HEK293 (cell line): ENCODE data around the gene MTUS2.

Experiments used
- CTCF ChIA-PET: fragments of 350-600 bp; formaldehyde crosslinking; extraction: SDS; loops from one replicate; lab custom pipeline; 2021; ENCODE audit warnings: antibody characterized with exemption; lab: Yijun Ruan, JAX
- POLR2A ChIA-PET: fragments of 300-600 bp; formaldehyde crosslinking; extraction: SDS; loops from one replicate; lab custom pipeline; 2020; ENCODE audit warnings: antibody characterized with exemption, inconsistent platforms; lab: Yijun Ruan, JAX
- H3K27ac ChIP-seq: fragments of 200-500 bp; sonication (Bioruptor generic); 2 replicates; pipeline ENCODE4 v1.5.1; 2014; ENCODE audit warnings: low read depth, low read length, control low read depth, inconsistent platforms; ENCODE audit errors: extremely low read depth
- H3K36me3 ChIP-seq, 2 experiments: fragments of 200-500 bp in 1 of 2; sonication (Bioruptor generic) in 1 of 2; 1 replicate in 1 of 2; 2 replicates in 1 of 2; pipeline ENCODE4 v1.5.1; 2014 to 2017; ENCODE audit warnings: inconsistent platforms in 2 of 2, low read length in 2 of 2; ENCODE audit not compliant: control insufficient read depth in 2 of 2, insufficient read depth in 1 of 2
- H3K4me1 ChIP-seq: fragments of 200-500 bp; sonication (Bioruptor generic); 2 replicates; pipeline ENCODE4 v1.5.1; 2014; ENCODE audit warnings: mild to moderate bottlenecking, low read length, inconsistent platforms; ENCODE audit not compliant: control insufficient read depth, insufficient read depth
- H3K4me3 ChIP-seq: 2 replicates; pipeline ENCODE4 v1.5.1; 2011; ENCODE audit warnings: low read depth, mild to moderate bottlenecking, control low read depth, low read length, moderate library complexity
- H3K9me3 ChIP-seq: fragments of 200-500 bp; sonication (Bioruptor generic); 2 replicates; pipeline ENCODE4 v1.5.1; 2014; ENCODE audit warnings: low read depth, low read length, inconsistent platforms; ENCODE audit not compliant: control insufficient read depth, insufficient read depth
- BCL11A ChIP-seq: fragments of 450-650 bp; formaldehyde crosslinking; IDR thresholded peaks from 2 replicates; pipeline ENCODE4 v1.5.1; 2016; ENCODE audit warnings: low read depth, missing biosample characterization, missing genetic modification characterization
- GLI4 ChIP-seq: fragments of 450-650 bp; formaldehyde crosslinking; IDR thresholded peaks from 2 replicates; pipeline ENCODE4 v1.5.1; 2016; ENCODE audit warnings: missing biosample characterization, missing genetic modification characterization
- IKZF3 ChIP-seq: fragments of 450-650 bp; IDR thresholded peaks from 2 replicates; pipeline ENCODE4 v1.5.0; 2018; ENCODE audit warnings: missing biosample characterization, mild to moderate bottlenecking, missing genetic modification characterization, moderate library complexity
- KLF7 ChIP-seq: fragments of 450-650 bp; formaldehyde crosslinking; IDR thresholded peaks from 2 replicates; pipeline ENCODE4 v1.5.1; 2016; ENCODE audit warnings: missing biosample characterization, missing genetic modification characterization, borderline replicate concordance
- MEIS1 ChIP-seq: sonication (generic); formaldehyde crosslinking; IDR thresholded peaks from 2 replicates; pipeline ENCODE4 v1.8.1; 2022; ENCODE audit warnings: missing genetic modification reagents, mild to moderate bottlenecking, borderline replicate concordance
- OSR2 ChIP-seq: fragments of 450-650 bp; formaldehyde crosslinking; IDR thresholded peaks from 2 replicates; pipeline ENCODE4 v1.5.1; 2016; ENCODE audit warnings: missing biosample characterization, missing genetic modification characterization
- OVOL3 ChIP-seq: fragments of 450-650 bp; formaldehyde crosslinking; IDR thresholded peaks from 2 replicates; pipeline ENCODE4 v1.5.1; 2016; ENCODE audit warnings: missing biosample characterization, missing genetic modification characterization
- SALL2 ChIP-seq: fragments of 450-650 bp; formaldehyde crosslinking; IDR thresholded peaks from 2 replicates; pipeline ENCODE4 v1.5.0; 2017; ENCODE audit warnings: missing biosample characterization, mild to moderate bottlenecking, missing genetic modification characterization, borderline replicate concordance
- SCRT2 ChIP-seq: fragments of 450-650 bp; formaldehyde crosslinking; IDR thresholded peaks from 2 replicates; pipeline ENCODE4 v1.5.1; 2016; ENCODE audit warnings: missing biosample characterization, missing genetic modification characterization
- ZBTB1 ChIP-seq: fragments of 450-650 bp; formaldehyde crosslinking; IDR thresholded peaks from 2 replicates; pipeline ENCODE4 v1.5.1; 2016; ENCODE audit warnings: missing biosample characterization, missing genetic modification characterization
- ZBTB17 ChIP-seq: fragments of 450-650 bp; formaldehyde crosslinking; IDR thresholded peaks from 2 replicates; pipeline ENCODE4 v1.5.1; 2016; ENCODE audit warnings: missing biosample characterization, missing genetic modification characterization
- ZBTB21 ChIP-seq: fragments of 450-650 bp; formaldehyde crosslinking; IDR thresholded peaks from 2 replicates; pipeline ENCODE4 v1.5.1; 2017; ENCODE audit warnings: missing biosample characterization, missing genetic modification characterization
- ZBTB48 ChIP-seq: fragments of 450-650 bp; formaldehyde crosslinking; IDR thresholded peaks from 2 replicates; pipeline ENCODE4 v1.5.1; 2016; ENCODE audit warnings: missing biosample characterization, missing genetic modification characterization
- ZIC2 ChIP-seq: fragments of 450-650 bp; formaldehyde crosslinking; IDR thresholded peaks from 2 replicates; pipeline ENCODE4 v1.5.1; 2016; ENCODE audit warnings: missing biosample characterization, missing genetic modification characterization
- ZNF121 ChIP-seq: fragments of 450-650 bp; formaldehyde crosslinking; IDR thresholded peaks from 2 replicates; pipeline ENCODE4 v1.5.1; 2016; ENCODE audit warnings: missing biosample characterization, missing genetic modification characterization
- ZNF2 ChIP-seq: fragments of 450-650 bp; formaldehyde crosslinking; IDR thresholded peaks from 2 replicates; pipeline ENCODE4 v1.5.1; 2016; ENCODE audit warnings: missing biosample characterization, missing genetic modification characterization
- ZNF266 ChIP-seq: fragments of 450-650 bp; formaldehyde crosslinking; IDR thresholded peaks from 2 replicates; pipeline ENCODE4 v1.5.1; 2016; ENCODE audit warnings: missing biosample characterization, missing genetic modification characterization, low read depth
- ZNF521 ChIP-seq: fragments of 450-650 bp; formaldehyde crosslinking; IDR thresholded peaks from 2 replicates; pipeline ENCODE4 v1.5.1; 2017; ENCODE audit warnings: missing biosample characterization, mild to moderate bottlenecking, missing genetic modification characterization
- ZNF585B ChIP-seq: fragments of 450-650 bp; formaldehyde crosslinking; IDR thresholded peaks from 2 replicates; pipeline ENCODE4 v1.5.1; 2016; ENCODE audit warnings: missing biosample characterization, missing genetic modification characterization
- ZNF596 ChIP-seq: fragments of 450-650 bp; IDR thresholded peaks from 2 replicates; pipeline ENCODE4 v1.5.0; 2018; ENCODE audit warnings: missing biosample characterization, mild to moderate bottlenecking, missing genetic modification characterization, moderate library complexity
- ZNF610 ChIP-seq: fragments of 450-650 bp; formaldehyde crosslinking; IDR thresholded peaks from 2 replicates; pipeline ENCODE4 v1.5.1; 2016; ENCODE audit warnings: missing biosample characterization, missing genetic modification characterization, borderline replicate concordance
- ZNF626 ChIP-seq: fragments of 450-650 bp; sonication (Bioruptor Pico); formaldehyde crosslinking; IDR thresholded peaks from 2 replicates; pipeline ENCODE4 v1.5.1; 2018; ENCODE audit warnings: missing biosample characterization, missing genetic modification characterization, inconsistent platforms
- ZNF747 ChIP-seq: fragments of 450-650 bp; formaldehyde crosslinking; IDR thresholded peaks from 2 replicates; pipeline ENCODE4 v1.5.1; 2016; ENCODE audit warnings: missing biosample characterization, missing genetic modification characterization
- ZSCAN16 ChIP-seq: fragments of 450-650 bp; formaldehyde crosslinking; IDR thresholded peaks from 2 replicates; pipeline ENCODE4 v1.5.1; 2016; ENCODE audit warnings: missing biosample characterization, missing genetic modification characterization
- TF ChIP-seq, protein P1 (sequence below): fragments of 450-650 bp; formaldehyde crosslinking; IDR thresholded peaks from 2 replicates; pipeline ENCODE4 v1.5.1; 2016; ENCODE audit warnings: missing biosample characterization, missing genetic modification characterization
- TF ChIP-seq, protein P2 (sequence below): fragments of 450-650 bp; formaldehyde crosslinking; IDR thresholded peaks from 2 replicates; pipeline ENCODE4 v1.5.1; 2016; ENCODE audit warnings: missing biosample characterization, missing genetic modification characterization, low read depth

Gene MTUS2

DNA sequence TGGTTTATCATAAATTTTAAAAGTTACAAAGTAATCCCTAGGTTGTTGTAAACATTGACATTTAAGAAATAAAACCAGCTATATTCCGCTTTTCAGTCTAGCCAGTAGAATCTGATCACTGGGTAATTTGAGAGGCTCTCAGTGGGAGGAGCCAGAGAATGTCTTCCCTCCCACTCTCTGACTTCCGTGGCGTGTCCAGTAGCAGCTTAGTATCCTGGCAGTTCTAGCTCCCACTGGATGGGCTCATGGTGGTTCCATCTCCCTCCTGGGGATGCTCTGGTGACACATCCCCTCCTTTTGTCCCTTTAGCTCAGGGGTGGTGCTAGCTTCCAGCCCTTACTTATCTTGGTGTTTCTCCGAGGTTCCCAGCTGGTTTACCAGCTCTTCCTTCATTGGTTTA is 34.5 kb downstream of the MTUS2 start:
- Histone ChIP-seq H3K36me3 (no peaks in the 10 kb centered on the region), H3K9me3 (no peaks in the 10 kb centered on the region), H3K27ac (no peak overlapping the region), H3K4me1 (no peaks in the 10 kb centered on the region), H3K4me3 (no peak overlapping the region)
- CTCF ChIA-PET, result no interaction called here
- TF ChIP-seq ZBTB21 (tag by site-specific recombination) (no peak), ZBTB17 (tag by site-specific recombination) (peak; percentile 64), ZIC2 (tag by site-specific recombination) (0 out of 2 replicates have a peak, but pooled peaks have one; percentile 8), KLF7 (tag by site-specific recombination) (no peak), ZNF610 (tag by site-specific recombination) (no peak), BCL11A (tag by site-specific recombination) (no peak), OSR2 (tag by site-specific recombination) (0 out of 2 replicates have a peak, but pooled peaks have one; percentile 12)
- POLR2A ChIA-PET, result interaction anchor here (0.7 kb wide), 1 partner anchor 15 kb away, joined by 3 read pairs; no protein-coding TSS in a partner anchor

GRCh38 chr13:28856287-28856686 is 36.1 kb downstream of the MTUS2 start:
- Histone ChIP-seq H3K4me1 (no peaks in the 10 kb centered on the region), H3K4me3 (no peak overlapping the region), H3K9me3 (no peaks in the 10 kb centered on the region), H3K36me3 (no peaks in the 10 kb centered on the region), H3K27ac (no peak overlapping the region)
- CTCF ChIA-PET, result no interaction called here
- TF ChIP-seq ZSCAN16 (tag by site-specific recombination) (no peak), ZNF2 (no peak), GLI4 (no peak), ZNF626 (no peak), ZBTB1 (tag by site-specific recombination) (no peak)
- TF ChIP-seq, all 188 proteins: peak for 0
- POLR2A ChIA-PET, result no interaction called here

DNA sequence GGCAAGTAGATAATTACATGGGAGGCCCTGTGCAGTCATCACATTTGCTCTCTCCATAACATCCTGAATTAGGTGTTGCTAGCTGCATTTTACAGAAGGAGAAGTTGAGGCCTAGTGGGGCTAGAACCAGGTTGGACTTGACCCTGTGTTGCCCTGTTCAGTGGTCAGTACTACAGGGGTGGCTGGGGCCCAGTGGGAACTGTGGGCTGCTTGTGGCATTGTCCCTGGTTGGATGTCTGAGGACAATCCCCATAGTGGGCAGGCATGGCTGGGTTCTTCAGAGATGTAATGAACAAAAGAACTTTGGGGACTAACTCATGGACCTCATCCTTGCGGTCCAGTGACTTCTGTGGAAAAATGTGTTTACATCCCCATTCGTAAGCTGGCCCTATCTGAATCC is 38.9 kb downstream of the MTUS2 start:
- CTCF ChIA-PET, result interaction anchor here (0.6 kb wide), 1 partner anchor 64 kb away, joined by 4 read pairs; no protein-coding TSS in a partner anchor
- Histone ChIP-seq H3K36me3 (no peaks in the 10 kb centered on the region), H3K9me3 (no peaks in the 10 kb centered on the region), H3K27ac (no peak overlapping the region), H3K4me3 (no peak overlapping the region), H3K4me1 (no peaks in the 10 kb centered on the region)
- POLR2A ChIA-PET, result no interaction called here
- TF ChIP-seq IKZF3 (tag by site-specific recombination), result no peak
- TF ChIP-seq ZNF521, result no peak
- no peak for TF ChIP-seq MEIS1 (CRISPR knock-in tag)
- no peak for TF ChIP-seq ZNF596 (tag by site-specific recombination)
- TF ChIP-seq ZNF585B (tag by site-specific recombination), result no peak
- no peak for TF ChIP-seq OVOL3 (tag by site-specific recombination)
- TF ChIP-seq SALL2 (tag by site-specific recombination), result no peak
- TF ChIP-seq ZNF266, result no peak
- no peak for TF ChIP-seq SCRT2 (tag by site-specific recombination)
- no peak for TF ChIP-seq ZBTB48

DNA sequence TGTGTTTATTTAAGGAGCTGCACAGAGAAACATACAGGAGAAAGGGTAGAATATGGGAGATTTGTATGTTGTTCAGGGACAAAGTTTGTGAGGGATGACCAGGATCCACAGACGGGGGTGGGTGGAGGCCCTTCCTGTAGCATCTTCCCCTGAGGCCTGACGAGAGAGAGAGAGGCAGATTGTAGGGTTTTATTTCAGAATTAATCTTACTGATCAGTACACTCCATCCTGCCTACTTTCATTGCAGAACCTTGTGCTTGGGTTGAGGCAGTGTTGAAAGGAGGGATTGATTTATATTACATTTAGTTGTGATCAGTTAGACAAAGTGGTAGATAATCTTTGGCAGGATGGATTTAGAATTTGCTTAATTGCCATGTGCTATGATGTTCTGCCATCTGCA is 39.6 kb downstream of the MTUS2 start:
- Histone ChIP-seq H3K9me3 (no peaks in the 10 kb centered on the region), H3K36me3 (no peaks in the 10 kb centered on the region), H3K4me1 (no peaks in the 10 kb centered on the region), H3K27ac (no peak overlapping the region), H3K4me3 (no peak overlapping the region)
- ChIA-PET POLR2A (no interaction called here), CTCF (no interaction called here)
- no peak for TF ChIP-seq ZNF747 (tag by site-specific recombination)
- TF ChIP-seq, protein P1, sequence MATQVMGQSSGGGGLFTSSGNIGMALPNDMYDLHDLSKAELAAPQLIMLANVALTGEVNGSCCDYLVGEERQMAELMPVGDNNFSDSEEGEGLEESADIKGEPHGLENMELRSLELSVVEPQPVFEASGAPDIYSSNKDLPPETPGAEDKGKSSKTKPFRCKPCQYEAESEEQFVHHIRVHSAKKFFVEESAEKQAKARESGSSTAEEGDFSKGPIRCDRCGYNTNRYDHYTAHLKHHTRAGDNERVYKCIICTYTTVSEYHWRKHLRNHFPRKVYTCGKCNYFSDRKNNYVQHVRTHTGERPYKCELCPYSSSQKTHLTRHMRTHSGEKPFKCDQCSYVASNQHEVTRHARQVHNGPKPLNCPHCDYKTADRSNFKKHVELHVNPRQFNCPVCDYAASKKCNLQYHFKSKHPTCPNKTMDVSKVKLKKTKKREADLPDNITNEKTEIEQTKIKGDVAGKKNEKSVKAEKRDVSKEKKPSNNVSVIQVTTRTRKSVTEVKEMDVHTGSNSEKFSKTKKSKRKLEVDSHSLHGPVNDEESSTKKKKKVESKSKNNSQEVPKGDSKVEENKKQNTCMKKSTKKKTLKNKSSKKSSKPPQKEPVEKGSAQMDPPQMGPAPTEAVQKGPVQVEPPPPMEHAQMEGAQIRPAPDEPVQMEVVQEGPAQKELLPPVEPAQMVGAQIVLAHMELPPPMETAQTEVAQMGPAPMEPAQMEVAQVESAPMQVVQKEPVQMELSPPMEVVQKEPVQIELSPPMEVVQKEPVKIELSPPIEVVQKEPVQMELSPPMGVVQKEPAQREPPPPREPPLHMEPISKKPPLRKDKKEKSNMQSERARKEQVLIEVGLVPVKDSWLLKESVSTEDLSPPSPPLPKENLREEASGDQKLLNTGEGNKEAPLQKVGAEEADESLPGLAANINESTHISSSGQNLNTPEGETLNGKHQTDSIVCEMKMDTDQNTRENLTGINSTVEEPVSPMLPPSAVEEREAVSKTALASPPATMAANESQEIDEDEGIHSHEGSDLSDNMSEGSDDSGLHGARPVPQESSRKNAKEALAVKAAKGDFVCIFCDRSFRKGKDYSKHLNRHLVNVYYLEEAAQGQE (tag by site-specific recombination), result no peak
- TF ChIP-seq, protein P2, sequence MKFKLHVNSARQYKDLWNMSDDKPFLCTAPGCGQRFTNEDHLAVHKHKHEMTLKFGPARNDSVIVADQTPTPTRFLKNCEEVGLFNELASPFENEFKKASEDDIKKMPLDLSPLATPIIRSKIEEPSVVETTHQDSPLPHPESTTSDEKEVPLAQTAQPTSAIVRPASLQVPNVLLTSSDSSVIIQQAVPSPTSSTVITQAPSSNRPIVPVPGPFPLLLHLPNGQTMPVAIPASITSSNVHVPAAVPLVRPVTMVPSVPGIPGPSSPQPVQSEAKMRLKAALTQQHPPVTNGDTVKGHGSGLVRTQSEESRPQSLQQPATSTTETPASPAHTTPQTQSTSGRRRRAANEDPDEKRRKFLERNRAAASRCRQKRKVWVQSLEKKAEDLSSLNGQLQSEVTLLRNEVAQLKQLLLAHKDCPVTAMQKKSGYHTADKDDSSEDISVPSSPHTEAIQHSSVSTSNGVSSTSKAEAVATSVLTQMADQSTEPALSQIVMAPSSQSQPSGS (tag by site-specific recombination), result no peak
- no peak for TF ChIP-seq ZNF121 (tag by site-specific recombination)
